ENCODE results near the gene PALLD. TPM values are rescaled to one million over a fixed set of nuclear protein-coding genes. Genes with fewer than 3 reads are reported as not detected.

Gene PALLD
- total RNA-seq, 1 experiment from 2014 or later: 18.3 TPM

- Histone ChIP-seq H3K79me2 (ENCODE audit: insufficient read depth, low read length) (no peaks in the 10 kb centered on the region), H3K79me1 (ENCODE audit: insufficient read depth, low read depth, low read length, poor library complexity, severe bottlenecking) (no peaks in the 10 kb centered on the region), H3K4me1 (ENCODE audit: insufficient read depth, low read length) (no peaks in the 10 kb centered on the region), H2BK20ac (ENCODE audit: low read depth, low read length, poor library complexity, severe bottlenecking) (no peak overlapping the region), H4K5ac (ENCODE audit: insufficient read length, low read depth, low read length) (no peak overlapping the region), H3K9me3 (ENCODE audit: control insufficient read depth, low read depth, low read length) (no peaks in the 10 kb centered on the region), H3K4ac (ENCODE audit: low read depth, low read length) (no peak overlapping the region), H2BK120ac (ENCODE audit: low read depth, low read length, poor library complexity, severe bottlenecking) (no peak overlapping the region), H3K27me3 (ENCODE audit: insufficient read depth, low read length) (no peaks in the 10 kb centered on the region; the same call in 1 of the 2 replicates), H2AK5ac (ENCODE audit: insufficient read length, low read length) (no peak overlapping the region), H3K4me2 (ENCODE audit: insufficient read depth, insufficient read length, low read length) (no peak overlapping the region), H2BK12ac (ENCODE audit: insufficient read length, low read depth, low read length) (no peak overlapping the region), H4K8ac (replicated peaks; ENCODE audit: insufficient read length, low read depth, low read length) (no peak overlapping the region), H3K18ac (ENCODE audit: insufficient read length, low read depth, low read length) (no peak overlapping the region), H3K27ac (ENCODE audit: insufficient read length, low read depth, low read length) (no peak overlapping the region), H4K91ac (ENCODE audit: insufficient read length, low read depth, low read length) (no peak overlapping the region), H3K23ac (ENCODE audit: insufficient read length, low read depth, low read length) (no peak overlapping the region), H3T11ph (ENCODE audit: low read length) (no peak overlapping the region), H4K20me1 (ENCODE audit: control insufficient read depth, insufficient read depth, insufficient read length) (no peaks in the 10 kb centered on the region), H3K14ac (ENCODE audit: insufficient read depth, low read length) (no peak overlapping the region), H2AFZ (ENCODE audit: low read length) (no peak overlapping the region), H2BK15ac (ENCODE audit: low read depth, low read length) (no peak overlapping the region), H3K23me2 (ENCODE audit: insufficient read length, low read depth, low read length, poor library complexity, severe bottlenecking) (peaks cover 3% of the 10 kb centered on the region), H2BK5ac (ENCODE audit: insufficient read length, low read length) (no peak overlapping the region), H3K9ac (ENCODE audit: extremely low read depth, insufficient read length, low read length) (no peak overlapping the region), H3K56ac (ENCODE audit: insufficient read length, low read depth, low read length) (no peak overlapping the region)
- peaks cover 17% of the 10 kb centered on the region for H3K27me3 Mint-ChIP-seq (ENCODE audit: low read depth)
- TF ChIP-seq CTCF (conservative IDR thresholded peaks at IDR 0.05): no peak
- H3K27ac Mint-ChIP-seq: no peak overlapping the region
- peaks cover 0 to 7% (median 0%) of the 10 kb centered on the region in 3 experiments; a peak in 2 of 7 replicates for H3K36me3 Mint-ChIP-seq (ENCODE audit: insufficient read depth in 1 of 3, low read depth in 3 of 3)
- H3K4me3 Mint-ChIP-seq: no peak overlapping the region
- DNase-seq: no peak
- WGBS (ENCODE audit: extremely low coverage, insufficient read length, low lambda C conversion rate): no CpG with 5 or more reads among the region's 9 CpGs
- no peaks in the 10 kb centered on the region for H3K9me3 Mint-ChIP-seq
- peaks cover 3 to 10% of the 10 kb centered on the region in 2 experiments; a peak in 2 of 4 replicates for H3K4me1 Mint-ChIP-seq
Measured at GRCh38 chr4:168882650-168883233, 385.9 kb downstream of the PALLD start.

Measured in H9 (cell line).